Colon (tissue), 2 donors: ENCODE measurements around the gene UTP20.

Experiments used
- FAIRE-seq: peaks from 2 replicates; lab custom pipeline; 2012; peaks lifted over from hg19 to GRCh38; lab: Jason Lieb, UNC
- donor health status: control.
- donor health status: control.

The UTP20 gene

DNA sequence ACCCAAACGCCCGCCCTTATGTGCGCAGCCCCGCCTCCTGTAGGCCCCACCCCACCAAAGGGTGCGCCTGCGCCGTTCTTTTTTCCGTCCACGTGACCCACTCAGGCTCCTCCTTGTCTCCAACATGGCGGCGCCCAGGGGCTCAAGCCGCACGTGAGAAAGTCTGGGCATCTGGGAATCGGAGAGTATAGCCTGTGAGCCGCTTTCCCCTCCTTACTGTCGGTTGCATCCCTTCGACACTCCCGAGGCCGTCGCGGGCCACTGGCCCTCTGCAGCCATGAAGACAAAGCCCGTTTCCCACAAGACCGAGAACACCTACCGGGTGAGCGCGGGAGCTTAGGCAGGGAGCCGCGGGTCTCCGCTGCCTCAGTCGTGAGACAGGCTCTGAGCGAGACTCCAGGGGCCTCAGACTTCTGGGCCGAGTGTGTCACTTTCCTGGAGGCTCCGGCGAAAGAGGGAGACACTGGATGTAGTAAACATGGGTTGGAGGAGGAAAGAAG lies at the start of gene UTP20:
TSS of gene UTP20 (plus strand) at position 100 of the 500 bp plus-strand sequence. CDS start at position 278, 178 bp downstream.
- no peak for FAIRE-seq

DNA sequence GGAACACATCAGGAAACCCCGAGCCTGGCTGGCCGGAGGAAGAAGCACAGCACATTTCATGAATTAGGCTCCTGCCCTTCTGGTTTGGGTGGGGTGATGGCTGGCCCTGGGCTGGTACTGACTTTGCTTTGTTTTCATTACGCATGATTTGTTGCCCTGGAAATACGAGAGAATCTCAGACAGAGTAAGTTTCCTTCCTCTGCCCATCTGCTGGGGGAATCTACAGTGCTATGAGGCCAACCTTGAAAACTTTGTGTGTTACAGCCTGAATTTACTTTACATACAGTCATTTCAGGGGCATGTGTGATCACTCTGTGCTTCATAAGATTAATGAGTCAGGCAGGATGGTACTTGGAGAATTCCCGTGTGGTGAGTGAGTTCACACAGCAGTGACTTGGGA lies 49.4 kb upstream of the UTP20 start:
- FAIRE-seq, result no peak

DNA sequence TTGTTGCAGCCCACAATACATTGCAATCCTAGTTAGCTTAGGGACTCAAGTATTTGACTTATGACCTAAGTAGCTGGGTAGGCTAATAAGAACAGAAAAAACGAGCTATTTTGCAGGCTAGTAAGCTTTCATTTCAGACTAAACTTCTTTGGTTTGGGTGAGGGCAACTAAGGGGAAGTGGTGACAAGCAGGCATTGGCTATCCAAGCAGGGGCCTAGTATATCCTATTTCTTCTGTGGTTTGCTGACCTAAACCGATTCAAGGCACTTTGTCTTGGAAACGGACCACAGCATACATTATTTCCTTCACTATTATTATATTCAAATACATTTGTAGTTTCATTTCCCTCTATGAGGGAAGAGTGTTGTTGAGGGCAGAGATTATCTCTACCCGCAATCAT lies 48.3 kb upstream of the UTP20 start:
- FAIRE-seq, result no peak

DNA sequence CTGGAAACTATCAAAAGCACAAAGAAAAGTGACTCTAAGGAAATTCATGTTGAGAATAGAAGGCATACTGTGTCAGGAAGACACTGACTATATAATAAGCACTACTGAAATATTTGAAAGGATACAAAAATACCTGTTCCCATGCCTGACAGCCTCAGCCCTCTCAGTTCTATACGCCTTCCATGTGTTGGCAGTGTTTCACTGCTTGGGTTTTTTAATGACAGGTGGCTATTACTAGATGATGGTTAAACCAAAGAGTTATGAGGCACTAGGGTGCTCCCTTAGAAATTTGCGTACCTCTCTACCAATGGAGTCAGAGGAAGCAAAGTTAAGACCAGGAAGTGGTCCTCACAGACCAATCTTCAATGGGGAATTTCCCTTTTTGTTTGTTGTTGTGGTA lies 44.2 kb upstream of the UTP20 start:
- FAIRE-seq, result no peak

DNA sequence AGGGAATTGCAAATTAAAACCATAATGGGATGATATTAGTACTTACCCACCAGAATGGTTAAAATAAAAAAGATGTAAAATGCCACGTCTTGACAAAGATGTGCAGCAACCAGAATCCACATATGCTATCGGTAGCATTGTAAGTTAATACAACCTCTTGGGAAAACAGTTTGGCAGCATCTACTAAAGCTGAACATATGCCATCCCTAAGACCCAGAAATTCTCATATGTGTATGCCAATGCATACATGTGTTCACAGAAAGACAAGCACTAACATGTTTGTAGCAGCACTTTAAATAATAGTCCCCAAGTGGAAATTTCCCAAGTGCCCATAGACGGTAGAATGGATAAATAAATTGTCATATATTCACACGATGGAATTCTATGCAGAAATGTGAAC lies 41.6 kb upstream of the UTP20 start:
- FAIRE-seq, result no peak

DNA sequence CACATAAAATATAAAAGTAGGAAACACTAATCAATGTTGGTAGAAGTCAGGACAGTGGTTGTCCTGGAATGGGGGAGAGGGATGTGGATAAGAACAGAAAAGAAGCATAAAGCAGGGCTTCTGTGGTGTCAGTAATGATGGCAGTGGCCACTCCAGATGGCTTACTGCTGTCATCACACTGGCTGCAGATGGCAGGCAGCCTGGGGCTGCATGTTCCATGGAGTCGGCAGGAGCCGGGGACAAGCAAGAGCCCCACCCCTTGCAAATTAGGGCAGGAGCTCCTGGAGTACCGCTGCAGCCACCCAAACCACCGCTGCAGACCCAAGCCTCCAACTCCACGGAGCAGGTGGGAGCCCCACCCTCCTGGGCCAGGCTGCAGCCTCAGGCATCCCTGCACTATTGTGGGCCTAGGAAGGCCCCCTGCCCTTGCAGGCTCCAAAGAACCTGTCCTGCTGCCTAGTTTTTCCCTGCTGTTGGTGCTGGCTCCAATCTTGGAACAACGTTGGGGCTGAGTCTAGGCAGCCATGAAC lies 41.0 kb upstream of the UTP20 start:
- no peak for FAIRE-seq

DNA sequence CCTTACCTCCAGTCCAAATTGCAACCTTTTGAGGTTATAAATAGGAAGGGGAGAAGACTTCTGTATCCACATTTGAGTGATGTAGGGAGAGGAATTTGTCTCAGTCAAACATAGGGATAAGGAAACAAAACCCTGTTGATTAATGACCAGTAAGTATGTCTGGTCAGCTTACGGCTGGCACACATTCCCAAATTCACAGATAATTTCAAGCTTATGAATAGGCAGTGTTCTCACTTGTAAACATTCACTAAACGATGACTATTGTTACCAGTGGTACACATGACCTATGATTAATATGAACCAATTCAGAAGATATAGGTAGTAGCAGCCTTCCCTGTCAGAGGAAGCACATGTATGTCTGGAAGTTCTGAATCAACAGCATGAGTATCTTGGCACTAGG lies 36.8 kb upstream of the UTP20 start:
- no peak for FAIRE-seq

DNA sequence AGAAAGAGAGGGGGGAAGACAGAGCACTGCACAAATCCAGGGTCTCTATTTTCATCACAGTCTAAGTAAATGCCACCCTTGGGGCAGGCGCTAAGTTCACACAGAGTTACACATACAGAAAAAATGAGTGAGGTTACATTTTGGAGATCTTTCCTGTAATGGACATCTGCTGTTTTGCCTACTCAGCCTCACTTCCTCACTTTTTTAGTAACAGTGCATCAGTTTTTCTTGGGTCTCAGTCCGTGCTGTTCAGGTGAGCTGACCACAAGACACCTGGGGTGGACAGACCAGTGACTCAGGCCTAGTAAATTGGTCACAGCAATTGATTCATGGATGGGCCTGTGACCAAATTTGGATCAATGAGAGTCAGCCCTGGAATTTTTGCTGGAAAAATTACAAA lies 36.3 kb upstream of the UTP20 start:
- FAIRE-seq, result no peak

DNA sequence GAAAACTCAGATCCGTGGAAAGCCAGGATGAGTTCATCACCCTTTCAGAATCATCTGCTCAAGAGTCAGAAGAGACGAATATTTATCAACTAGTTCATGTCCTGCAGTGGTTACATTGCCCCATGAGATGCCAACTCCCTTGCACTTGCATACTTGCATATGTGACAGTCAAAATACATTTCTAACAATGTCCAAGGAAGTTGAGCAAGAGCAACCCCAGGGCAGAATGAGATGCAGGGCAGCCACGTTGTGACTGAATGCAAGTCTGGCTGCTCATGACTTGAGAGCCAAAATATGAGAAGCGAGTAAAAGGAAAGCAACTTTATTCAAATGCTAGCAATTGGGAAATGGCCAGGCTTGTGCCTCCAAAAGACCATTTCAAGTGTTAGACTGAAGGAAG lies 23.6 kb upstream of the UTP20 start:
- no peak for FAIRE-seq

DNA sequence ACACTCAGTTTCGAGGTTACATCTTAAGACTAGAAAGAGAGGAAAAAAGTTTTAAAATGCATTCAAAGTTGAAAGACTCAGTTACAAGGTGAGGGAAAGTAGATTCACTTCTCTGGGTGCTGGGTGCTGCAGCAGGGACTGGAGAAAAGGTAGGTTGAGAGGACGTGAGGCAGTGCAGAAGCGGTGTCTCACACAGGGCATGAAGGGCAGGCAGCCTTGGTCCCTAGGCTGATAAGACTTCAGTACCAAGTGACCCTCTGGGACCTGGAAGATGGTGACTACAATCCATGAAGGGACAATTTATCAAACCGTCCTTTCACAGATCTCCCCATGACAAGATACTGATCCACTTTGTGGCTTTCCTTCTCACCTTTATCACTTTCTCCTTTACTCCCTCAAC lies 22.5 kb upstream of the UTP20 start:
- FAIRE-seq, result no peak

DNA sequence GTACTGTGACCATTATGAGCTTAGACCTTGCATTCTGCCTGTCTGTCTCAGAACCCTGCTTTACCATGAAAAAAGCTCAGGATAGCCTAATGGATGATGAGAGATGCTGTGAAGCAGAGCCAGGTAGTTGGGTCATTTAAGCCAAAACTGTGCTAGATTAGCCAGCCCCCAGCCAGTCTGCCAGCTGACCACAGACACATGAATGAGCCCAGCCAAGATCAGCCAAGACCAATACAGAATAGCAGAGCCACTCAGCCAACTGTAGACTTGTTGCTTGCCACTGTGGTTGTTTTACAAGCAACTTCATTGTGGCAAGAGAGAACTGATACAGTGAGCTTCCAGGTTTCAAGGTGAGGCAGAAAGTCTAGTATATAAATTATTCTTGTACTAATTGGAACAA lies 12.8 kb upstream of the UTP20 start:
- no peak for FAIRE-seq

DNA sequence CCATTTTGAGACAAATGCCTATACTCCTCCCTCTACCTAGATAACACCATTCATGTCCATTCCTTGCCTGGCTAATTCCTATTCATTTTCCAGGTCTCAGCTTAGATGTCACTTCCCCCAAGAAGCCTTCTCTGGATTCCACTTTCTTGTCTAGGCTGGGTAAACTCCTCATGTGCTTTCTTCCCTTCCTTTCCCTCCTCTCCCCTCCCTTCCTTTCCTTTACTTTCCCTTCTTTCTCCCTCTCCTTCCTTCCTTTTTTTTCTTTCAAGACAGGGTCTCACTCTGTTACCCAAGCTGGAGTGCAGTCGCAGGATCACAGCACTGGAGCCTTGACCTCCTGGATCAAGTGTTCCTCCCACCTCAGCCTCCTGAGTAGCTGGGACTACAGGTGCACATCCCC lies 3.5 kb upstream of the UTP20 start:
- FAIRE-seq, result no peak

DNA sequence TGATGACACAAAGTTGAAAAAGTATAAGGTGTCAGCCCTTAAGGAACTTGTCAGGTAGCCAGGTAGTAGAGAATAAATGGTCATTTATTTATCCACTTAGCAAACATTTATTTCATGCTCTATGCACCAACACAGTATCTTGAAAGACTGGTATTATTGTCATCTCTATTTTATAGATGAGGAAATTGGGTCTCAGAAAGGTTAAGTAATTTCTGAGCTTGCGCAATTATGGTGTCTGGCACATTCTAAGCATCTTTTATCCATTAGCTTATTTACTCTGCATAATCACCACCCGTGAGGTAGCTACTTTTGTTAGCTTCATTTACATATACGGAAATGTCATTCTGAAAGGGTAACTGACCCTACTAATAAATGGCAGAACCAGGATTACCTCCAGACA lies 2.5 kb upstream of the UTP20 start:
- FAIRE-seq, result no peak

DNA sequence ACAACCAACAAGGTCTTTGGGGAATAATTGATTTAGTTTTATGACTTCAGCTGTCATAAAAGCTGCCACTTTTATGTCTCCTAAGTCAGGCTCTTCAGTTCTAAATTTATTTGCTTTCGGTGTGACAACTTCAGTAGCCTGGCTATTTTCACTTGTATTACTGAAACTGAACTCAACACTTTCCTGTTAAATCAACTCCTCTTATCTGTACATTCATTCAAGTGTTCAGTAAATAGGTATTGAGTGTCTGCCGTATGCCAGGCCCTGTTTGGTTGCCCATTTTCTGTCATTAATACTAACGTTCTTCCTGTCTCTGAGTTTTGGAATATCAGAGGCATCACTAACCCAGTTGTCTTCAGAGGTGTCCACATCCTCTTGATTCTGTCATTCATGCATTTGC lies 7.5 kb downstream of the UTP20 start:
- no peak for FAIRE-seq

DNA sequence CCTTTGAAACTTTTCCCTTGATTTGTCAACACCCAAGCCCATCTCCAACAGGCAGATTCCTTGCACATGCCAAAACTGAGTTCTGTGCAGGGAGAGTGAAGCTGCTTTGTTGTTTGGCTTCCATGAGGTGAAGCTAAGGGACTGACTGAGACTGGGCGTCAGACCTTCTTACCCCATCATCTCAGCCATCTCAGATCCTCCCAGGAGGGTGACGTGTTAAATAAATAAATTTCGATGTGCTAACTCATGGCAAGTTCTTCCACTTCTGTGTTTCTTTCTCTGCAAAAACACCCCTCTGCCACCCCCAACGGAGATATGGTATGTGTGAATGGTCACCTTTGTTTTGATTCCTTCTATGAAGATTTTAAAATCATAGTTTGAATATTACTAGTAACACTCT lies 17.8 kb downstream of the UTP20 start:
- no peak for FAIRE-seq

DNA sequence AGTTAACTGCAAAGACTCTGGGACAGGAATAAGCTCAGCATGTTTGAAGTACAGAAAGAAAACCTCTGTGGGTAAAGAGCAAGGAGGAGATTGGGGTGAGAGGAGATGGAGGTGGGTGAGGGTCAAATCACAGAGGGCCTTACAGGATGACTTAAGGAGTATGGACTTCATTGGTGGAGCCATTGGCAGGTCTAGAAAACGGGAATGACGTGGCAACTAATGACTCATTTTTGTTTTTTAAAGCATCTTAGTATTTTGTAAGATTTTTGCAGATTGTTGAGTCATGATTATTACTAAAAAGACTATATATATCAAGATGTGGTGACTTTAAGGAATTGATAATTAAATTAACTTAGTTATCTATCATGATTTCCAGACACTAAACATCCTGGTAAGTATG lies 18.5 kb downstream of the UTP20 start:
- FAIRE-seq, result no peak

DNA sequence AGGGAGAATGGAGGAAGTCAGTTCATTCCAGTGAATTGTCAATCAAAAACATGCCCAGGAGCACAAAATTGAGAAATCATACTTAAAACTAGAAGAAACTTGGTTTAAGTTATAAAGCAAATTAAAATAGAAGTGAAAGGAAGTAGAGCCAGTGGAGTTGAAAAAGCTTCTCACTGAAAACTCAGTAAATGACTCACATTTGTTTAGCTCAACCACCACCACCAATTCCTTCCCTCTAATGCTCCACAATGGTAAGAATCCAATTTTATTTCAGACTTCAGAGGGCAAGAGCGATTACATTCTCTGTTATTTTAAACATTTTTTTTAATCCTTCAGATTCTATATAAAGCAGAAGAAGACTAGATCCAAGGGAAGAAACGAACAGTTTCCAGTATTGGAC lies 19.4 kb downstream of the UTP20 start:
- FAIRE-seq, result no peak

DNA sequence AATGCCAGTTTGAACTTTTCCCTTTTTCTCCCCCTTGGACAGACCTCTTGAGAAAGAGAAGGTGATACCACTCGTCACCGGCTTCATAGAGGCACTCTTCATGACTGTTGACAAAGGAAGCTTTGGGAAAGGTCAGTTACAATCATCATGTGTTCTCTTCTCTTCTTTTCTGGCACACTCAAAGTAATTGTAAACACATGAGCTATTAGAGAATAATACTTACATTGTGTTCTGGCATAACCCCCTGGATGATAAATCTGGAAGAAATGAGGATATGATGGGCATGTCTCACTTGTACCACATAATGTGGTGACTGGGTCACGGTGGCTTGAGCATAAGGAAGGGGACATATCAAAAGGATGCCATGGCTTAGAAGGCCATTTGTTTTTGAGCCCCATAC lies 20.0 kb downstream of the UTP20 start:
- no peak for FAIRE-seq

DNA sequence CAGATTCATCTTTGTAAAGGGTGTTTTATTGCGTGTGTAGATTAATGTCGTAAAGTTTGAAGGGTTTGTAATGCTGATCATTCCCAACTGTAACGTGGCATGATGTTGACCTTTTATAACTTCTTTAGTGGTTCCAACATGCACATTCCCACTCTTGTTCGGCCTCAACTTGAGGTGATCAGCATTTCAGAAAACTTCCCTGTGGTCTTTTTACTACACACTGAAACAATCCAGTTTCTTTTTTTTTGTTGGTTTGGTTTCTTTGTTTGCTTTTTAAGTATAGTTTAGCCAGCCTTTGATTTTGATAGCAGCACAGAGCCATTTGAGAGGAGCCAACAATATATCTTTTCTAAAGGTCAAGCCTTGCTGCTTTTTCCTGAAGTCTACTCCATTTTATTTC lies 22.8 kb downstream of the UTP20 start:
- no peak for FAIRE-seq

DNA sequence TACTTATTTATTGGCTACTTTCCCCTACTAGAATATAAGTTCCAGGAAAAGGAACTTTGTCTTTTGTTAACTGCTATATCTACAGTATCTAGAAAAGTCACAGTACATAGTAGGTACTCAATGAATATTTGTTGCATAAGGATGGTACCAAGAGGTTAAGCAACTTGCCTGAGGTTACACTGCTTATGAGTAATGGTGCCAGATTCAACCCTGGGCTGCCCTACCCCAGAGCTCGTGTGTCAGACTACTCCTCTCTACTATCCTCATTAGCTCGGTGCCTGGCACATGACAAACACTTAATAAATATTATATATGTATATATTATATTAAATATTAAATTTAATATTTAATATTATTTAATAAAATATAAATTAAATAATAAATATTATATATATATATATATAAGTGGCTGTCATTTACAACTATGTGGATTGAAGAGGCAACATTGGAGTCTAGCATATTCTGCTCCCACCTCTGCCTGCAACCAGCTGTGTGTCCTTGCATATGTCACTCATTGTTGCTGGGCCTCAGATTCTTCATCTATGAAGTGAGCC lies 25.4 kb downstream of the UTP20 start:
- no peak for FAIRE-seq

DNA sequence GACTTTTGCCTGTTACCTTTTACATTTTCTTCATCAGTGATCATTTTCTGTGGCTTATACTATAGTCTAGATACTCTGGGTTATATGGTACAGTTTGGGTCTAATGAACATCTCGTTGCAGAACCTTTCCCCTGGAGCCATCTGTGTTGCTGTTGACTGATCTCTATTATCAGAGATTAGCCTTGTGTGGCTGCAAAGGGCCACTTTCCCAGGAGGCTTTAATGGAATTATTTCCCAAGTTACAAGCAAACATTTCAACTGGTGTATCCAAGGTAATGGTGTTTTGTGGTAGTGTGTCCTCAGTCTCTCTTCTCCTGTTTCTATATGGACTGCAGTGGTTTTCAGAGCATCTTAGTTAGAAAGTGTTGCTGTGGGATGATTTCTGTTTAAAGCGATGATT lies 25.9 kb downstream of the UTP20 start:
- FAIRE-seq, result no peak

DNA sequence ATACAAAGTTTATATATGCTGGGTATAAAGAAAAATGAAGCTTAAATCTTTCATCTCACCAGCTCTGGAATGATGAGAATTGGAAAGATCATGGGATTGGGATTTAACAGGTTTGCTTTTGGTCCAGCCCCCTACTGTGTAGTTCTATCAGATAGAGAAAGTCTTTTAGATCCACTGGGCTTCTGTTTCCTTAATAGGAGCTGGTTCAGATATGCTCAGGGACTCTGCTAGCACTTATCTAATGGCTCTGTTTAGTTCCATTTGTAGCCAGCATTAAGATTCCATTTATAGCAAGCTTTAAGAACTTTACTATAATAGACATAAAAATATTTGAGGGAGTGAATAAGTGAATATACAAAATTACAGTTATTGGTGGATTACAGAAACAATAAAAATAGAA lies 42.6 kb downstream of the UTP20 start:
- no peak for FAIRE-seq

DNA sequence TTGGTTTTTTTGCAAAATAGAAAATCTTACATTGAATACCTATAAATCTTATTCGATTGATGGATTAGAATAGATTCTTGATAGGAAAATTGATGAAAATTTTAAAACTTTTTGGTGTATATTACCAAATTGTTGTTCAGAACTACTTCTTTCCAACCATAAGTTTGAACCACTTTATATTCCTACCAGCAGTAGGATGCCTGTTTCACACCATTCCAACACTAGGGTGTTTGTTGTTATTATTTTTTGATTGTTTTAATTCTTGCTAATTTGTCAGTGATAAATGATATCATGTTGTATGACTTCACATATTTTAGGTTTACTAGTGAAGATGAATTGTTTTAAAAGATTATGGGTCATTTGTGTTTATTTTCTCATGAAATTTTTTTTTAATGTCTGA lies 43.4 kb downstream of the UTP20 start:
- FAIRE-seq, result peak; percentile 53

DNA sequence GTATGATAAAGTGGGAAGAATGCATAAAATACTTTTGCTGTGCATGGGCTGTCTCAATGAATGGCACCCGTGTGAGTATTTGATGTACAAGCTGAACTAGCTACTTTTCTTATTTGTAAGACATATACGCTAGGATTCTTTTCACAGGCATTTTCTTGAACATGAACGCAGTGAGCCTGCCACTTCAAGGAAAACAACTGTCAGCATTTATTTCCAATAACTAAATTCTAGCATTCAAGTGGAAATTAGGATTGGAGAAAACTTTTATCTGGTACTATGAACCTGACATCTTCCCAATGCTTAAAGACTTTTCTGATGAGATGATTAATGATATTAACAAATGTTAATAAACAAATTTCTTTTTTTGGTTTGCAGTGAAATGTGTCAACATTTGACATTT lies 45.7 kb downstream of the UTP20 start:
- no peak for FAIRE-seq

DNA sequence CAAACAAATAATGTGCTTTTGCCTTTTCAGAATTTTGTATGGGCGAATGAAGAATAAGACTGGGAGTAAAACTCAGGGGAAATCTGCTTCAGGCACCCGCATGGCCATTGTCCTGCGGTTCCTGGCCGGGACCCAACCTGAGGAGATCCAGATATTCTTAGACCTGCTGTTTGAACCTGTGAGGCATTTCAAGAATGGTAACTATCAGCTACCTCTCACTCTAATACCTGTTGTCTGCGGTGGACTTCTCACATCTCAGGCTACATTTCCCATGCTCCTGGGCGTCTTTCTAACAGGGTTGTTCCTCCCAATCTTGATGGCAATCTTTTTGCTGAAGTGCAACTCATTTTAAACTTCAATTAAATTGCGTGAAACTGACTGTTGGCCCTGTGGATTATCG lies 47.1 kb downstream of the UTP20 start:
- FAIRE-seq, result no peak
